SK-MEL-5 (cell line): ENCODE results near the gene UPK1A. TPM values are rescaled to one million over a fixed set of nuclear protein-coding genes. Genes with fewer than 3 reads are reported as not detected.
"Not testable (repeated sequence)": the region's sequence is repeated elsewhere in the genome, so short reads cannot be mapped to it uniquely, and the experiment has no call there.

Source experiments
- DNase-seq: peaks from one replicate; pipeline ENCODE4 v3.0.0-alpha.2; 2016; ENCODE audit warnings: low read depth, low spot score
- in situ Hi-C: cut with HindIII; loops from 2 replicates; pipeline ENCODE4 v1.10.0; 2016; ENCODE audit warnings: low sequenced_read_pairs, high pct_unique_total_duplicates, low pct_unique_long_range_greater_than_20kb
- total RNA-seq: library from RNA; depleted of rRNA; stranded (reverse); fragments of >200 nt; shearing (Covaris generic); gene quantifications from 2 replicates; pipeline ENCODE4 v1.2.3, GENCODE V29; 2014

Gene UPK1A
- total RNA-seq, 1 experiment from 2014 or later: not detected

- no peak for DNase-seq
- in situ Hi-C loops: no loop called here
Observed at GRCh38 chr19:35669974-35670373, 3.7 kb downstream of the UPK1A start.

GRCh38 chr19:35670686-35671085, 4.4 kb downstream of the UPK1A start:
- in situ Hi-C loops: no loop called here
- no peak for DNase-seq

- in situ Hi-C loops: no loop called here
- no peak for DNase-seq
Observed at GRCh38 chr19:35671818-35672217, 5.5 kb downstream of the UPK1A start.

DNA sequence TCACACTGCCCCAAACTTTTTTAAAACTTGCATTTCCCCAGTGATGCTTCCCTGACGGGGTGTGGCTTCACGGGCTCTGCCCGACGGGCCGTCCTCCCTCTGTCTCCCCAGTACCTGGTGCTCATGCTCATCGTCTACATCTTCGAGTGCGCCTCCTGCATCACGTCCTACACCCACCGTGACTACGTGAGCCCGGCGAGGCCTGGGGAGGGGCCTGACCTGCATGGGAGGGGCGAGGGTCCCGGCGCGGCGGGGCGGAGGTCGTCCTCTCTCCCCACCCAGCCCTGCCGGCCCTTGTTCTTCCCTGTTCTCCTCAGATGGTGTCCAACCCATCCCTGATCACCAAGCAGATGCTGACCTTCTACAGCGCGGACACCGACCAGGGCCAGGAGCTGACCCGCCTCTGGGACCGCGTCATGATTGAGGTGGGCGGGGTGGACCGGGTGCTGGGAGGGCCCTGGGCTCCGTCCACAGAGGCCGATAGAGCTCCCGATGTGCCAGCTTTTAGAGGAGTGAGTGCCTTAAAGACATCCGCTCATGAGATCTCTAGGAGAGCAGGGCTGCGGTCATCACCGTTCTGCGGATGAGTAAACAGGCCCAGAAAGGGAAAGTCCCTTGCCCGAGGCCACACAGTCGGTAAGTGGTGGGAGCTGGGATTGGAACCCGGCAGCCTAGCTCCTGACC, 6.9 kb downstream of the UPK1A start:
- in situ Hi-C loops: no loop called here
- peak; percentile 87 for DNase-seq

DNA sequence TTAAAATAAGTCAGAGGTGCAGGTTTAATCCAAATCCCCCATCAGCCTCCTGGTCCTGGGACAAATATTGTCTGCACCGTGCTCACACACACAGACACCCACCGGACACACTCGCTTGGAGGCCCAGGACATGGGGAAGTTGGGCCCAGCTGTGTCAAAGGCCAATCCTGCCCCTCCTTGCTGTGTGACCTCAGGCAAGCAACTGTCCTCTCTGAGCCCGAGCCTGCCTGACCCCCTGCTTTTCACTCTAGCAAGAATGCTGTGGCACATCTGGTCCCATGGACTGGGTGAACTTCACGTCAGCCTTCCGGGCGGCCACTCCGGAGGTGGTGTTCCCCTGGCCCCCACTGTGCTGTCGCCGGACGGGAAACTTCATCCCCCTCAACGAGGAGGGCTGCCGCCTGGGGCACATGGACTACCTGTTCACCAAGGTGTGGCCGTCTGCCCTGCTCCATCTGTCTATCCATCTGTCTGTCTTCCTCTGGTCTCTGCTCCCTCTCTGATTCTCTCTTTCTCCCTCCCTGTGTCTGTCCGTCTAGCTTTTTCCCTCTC, 9.3 kb downstream of the UPK1A start:
- in situ Hi-C loops: no loop called here
- DNase-seq: no peak

DNA sequence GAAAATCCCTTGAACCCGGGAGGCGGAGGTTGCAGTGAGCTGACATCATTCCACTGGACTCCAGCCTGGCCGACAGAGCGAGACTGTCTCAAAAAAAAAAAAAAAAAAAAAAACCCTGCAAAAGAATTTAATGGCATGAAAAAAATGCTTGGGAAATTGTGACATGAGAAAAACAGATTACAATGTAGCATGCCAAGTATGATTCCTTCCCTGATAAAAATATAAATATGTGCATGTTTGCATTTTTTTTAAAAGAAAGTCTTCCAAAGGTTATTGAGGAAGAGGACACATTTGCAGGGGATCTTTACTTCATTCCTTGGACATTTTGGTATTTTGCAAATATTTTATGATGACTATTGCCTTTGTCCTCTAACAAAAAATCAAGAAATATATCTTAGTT, 23.5 kb downstream of the UPK1A start:
- in situ Hi-C loops: no loop called here
- DNase-seq: no peak

- DNase-seq, in situ Hi-C loops: not testable (repeated sequence)
Observed at GRCh38 chr19:35691106-35691505, 24.8 kb downstream of the UPK1A start.

DNA sequence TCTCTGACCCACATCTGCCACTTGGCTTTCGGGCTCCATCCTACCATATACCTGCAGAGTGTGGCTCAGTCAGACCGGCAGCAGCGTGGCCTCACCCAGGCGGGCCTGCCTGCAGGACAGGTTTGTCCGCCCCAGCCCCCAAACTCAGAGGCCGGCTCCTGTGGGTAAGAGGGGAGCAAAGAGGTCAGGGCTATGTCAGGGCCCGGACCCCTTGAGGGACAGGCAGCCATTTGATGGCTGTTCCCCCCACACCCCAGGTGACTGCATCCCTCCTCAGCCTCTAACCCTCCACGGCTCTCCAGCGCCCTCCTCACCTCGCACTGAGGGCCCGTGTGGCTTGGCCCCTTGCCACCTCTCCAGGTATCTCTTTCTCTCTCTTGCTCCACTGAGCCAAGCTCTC, 25.7 kb downstream of the UPK1A start:
- in situ Hi-C loops: no loop called here
- DNase-seq: no peak

DNA sequence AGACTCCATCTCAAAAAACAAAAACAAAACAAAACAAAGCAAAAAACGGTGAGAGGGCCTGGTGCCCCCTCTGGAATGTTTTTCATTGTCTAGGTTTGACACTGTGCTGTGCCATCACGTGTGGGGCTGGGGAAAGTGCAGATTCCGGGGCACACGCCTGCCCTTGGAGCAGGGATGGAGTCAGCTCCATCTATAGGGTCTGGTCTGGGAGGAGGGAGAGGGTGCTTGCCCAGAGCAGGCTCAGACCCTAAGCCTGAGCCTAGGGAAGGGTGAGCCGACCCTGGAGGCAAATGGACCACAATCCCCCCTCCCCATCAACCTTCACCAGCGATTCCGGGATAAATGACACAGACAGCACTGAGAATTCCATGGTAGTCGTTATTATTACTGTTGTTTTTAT, 27.1 kb downstream of the UPK1A start:
- DNase-seq: no peak
- in situ Hi-C loops: no loop called here

DNA sequence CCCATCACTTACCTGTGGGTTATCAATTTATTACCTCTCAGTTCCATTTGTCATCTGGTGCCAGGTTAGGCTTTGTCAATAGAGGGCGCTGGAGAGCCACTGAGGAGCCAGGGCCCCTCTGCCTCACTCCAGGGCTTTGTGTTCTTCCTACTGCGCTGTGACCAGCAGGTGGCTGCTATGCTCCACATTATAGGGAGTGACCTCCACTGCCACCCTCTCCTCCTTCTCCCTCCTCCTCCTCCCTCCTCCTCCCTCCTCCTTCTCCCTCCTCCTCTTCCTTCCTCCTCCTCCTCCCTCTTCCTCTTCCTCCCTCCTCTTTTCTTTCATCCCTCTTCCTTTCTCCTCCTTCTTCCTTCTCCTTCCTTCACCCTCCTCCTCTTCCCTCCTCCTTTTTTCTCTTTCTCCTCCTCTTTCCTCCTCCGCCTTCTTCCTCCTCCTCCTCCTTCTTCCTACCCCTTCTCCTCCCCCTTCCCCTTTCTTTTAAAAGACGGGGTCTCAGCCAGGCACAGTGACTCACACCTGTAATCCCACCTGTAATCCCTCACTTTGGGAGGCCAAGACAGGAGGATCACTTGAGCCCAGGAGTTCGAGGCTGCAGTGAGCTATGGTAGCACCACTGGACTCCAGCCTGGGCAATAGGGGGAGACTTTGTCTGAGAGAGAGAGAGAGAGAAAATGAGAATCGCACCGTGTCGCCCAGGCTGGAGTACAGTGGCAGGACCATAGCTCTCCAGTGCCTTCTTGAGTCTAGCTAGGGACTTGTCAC, 27.7 kb downstream of the UPK1A start:
- peak; percentile 91 for DNase-seq

GRCh38 chr19:35695895-35696422, 29.6 kb downstream of the UPK1A start:
- no peak for DNase-seq
- in situ Hi-C loops: no loop called here

More for the DNA sequence above, 27.7 kb downstream of the UPK1A start:
- in situ Hi-C loops: no loop called here

GRCh38 chr19:35696835-35697234, 30.5 kb downstream of the UPK1A start:
- DNase-seq: no peak
- in situ Hi-C loops: no loop called here

DNA sequence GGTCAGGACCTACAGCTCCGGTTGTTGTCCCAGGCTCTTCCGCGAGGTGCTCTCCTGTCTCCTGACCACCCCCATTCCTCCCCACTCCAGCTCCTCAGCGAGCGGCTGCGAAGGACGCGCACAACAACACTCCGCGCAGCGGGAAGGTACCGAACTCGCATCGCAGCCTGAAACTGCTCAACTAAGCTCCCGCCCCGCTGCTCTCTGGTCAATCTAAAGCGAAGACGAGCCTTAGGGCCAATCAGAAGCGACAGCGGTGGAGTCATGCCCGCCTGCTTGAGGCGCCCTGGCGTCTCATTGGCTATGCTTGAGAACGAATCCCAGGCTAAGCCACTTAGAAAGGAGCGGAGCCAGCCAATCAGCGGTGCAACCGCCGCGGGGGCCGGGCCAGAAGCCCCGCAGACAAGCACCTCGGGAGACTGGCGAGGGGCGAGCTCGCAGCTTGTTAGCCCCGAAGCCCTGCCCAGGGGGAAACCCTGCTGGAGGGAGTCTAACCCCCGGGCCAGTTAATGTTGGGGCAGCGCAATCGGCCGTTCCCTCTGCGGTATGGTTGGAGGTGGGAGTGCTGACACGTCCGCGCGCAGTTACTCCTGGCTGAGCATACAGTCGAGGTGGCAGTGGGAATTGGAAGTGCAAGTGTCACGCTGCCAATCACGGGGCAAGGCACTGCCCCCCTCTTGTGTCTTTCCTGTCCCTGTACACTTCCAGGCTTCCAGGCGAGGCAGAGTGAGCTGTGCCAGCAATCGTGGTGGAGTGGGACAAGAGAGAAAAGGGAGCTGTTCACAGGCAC, 36.1 kb downstream of the UPK1A start:
- DNase-seq: peak; percentile 98
- in situ Hi-C loops: no loop called here

DNA sequence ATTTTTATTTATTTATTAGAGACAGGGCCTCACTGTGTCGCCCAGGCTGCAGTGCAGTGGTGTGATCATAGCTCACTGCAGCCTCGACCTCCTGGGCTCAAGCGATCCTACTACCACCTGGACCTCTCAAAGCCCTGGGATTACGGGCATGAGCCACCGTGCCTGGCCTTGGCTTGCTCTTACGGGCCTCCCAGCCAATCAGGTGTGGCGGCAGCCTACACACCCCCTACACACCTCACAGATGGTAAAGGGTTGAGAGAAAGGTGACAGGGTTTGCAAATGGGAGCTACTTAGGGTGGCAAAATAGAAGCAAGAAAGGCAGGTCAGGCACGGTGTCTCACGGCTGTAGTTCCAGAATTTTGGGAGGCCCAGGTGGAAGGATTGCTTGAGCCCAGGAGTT, 37.0 kb downstream of the UPK1A start:
- DNase-seq: no peak
- in situ Hi-C loops: no loop called here

- in situ Hi-C loops: no loop called here
- DNase-seq: no peak
Observed at GRCh38 chr19:35704218-35704617, 37.9 kb downstream of the UPK1A start, which contains the start of gene ZBTB32. Gene ZBTB32 (plus strand): TSS chr19:35704558. CDS start chr19:35714627, 10,069 bp downstream.

GRCh38 chr19:35708391-35708790, 42.1 kb downstream of the UPK1A start:
- no peak for DNase-seq
- in situ Hi-C loops: no loop called here

DNA sequence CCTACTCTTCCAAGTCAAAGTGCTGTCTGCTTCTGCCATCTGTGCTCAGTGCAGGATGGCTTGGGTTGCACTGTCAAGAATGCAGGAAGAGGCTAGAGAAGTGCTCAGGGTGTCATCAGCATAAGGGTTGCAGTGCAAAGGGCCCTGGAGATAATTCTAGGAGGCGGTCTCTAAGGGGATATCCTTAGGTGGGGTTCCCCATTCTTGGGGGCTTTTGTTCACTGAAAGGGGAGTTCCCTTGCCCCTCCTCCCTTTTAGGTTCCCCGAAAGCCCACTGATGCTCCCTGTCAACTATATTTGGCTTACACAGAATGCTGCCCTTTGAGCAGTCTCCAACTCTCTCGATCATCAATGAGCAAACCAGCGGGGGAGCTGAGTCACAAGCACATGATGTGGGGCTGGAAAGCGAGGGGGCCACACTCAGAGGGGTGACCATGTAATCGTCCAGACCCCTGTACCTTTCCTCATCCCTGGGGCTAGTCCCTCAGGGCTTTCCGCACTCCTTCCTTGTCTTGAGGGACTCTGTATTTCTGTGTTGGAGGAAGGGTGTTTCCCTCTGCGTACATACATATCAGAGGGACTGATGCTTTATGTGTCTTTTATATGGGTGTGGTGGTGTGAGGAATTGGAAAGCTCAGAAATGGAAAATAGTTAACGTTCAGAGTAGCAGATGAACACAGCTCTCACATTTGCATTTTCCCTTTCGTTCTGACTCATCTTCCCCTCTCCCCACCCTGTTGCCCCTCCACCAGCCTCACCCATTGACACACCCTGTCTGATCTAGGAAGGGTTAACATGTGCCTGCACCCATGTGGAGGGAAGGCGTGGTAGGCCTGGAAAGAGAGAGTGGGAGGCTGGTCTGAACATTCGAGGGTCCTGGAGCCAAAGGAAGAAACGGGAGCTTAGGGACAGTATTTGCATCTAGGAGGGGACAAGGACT, 44.7 kb downstream of the UPK1A start:
- no peak for DNase-seq
- in situ Hi-C loops: no loop called here
